Upper lobe of right lung (tissue), 1 donor: ENCODE results near the gene NIN. TPM values are rescaled to one million over a fixed set of nuclear protein-coding genes. Genes with fewer than 3 reads are reported as not detected.

ENCODE experiments used
- ATAC-seq: fragments of 200-7000 bp; cut with Tn5 transposase; one replicate; pipeline ENCODE4 v1.9.1; 2020; ENCODE audit warnings: mild to moderate bottlenecking, moderate library complexity
- DNase-seq: peaks from one replicate; pipeline ENCODE4 v3.0.0-alpha.2; 2020
- H3K27ac ChIP-seq: fragments of 200-600 bp; one replicate; pipeline ENCODE4 v1.8.0; 2022
- H3K27me3 ChIP-seq: fragments of 200-600 bp; one replicate; pipeline ENCODE4 v1.8.0; 2022; ENCODE audit warnings: mild to moderate bottlenecking
- H3K36me3 ChIP-seq: fragments of 200-600 bp; one replicate; pipeline ENCODE4 v1.8.0; 2022
- H3K4me1 ChIP-seq: fragments of 200-600 bp; one replicate; pipeline ENCODE4 v1.8.0; 2022
- H3K4me3 ChIP-seq: fragments of 200-600 bp; one replicate; pipeline ENCODE4 v1.8.0; 2022; ENCODE audit warnings: mild to moderate bottlenecking
- H3K9me3 ChIP-seq: fragments of 200-600 bp; one replicate; pipeline ENCODE4 v1.8.0; 2022
- intact Hi-C: fragments of 100-400 bp; cut with DNase I; formaldehyde crosslinking; loops from one replicate; pipeline ENCODE4 v1.11.0; 2022
- total RNA-seq: library from RNA; stranded (reverse); fragmentation: NEBNext Ultra II Directional; extraction: Animal tissue kit (Norgen Biotek cat#: 25700); gene quantifications from one replicate; pipeline ENCODE4 v1.2.1, GENCODE V29; 2021
- TF ChIP-seq, protein P1 (sequence below): fragments of 200-600 bp; IDR thresholded peaks from one replicate; pipeline ENCODE4 v1.8.0; 2022; ENCODE audit warnings: antibody characterized with exemption
- donor health status: DM: no; HTN: yes; CAD: no; lungs with severe emphysema.

Gene NIN
- total RNA-seq, 1 donor from 2014 or later: 37.5 TPM

DNA sequence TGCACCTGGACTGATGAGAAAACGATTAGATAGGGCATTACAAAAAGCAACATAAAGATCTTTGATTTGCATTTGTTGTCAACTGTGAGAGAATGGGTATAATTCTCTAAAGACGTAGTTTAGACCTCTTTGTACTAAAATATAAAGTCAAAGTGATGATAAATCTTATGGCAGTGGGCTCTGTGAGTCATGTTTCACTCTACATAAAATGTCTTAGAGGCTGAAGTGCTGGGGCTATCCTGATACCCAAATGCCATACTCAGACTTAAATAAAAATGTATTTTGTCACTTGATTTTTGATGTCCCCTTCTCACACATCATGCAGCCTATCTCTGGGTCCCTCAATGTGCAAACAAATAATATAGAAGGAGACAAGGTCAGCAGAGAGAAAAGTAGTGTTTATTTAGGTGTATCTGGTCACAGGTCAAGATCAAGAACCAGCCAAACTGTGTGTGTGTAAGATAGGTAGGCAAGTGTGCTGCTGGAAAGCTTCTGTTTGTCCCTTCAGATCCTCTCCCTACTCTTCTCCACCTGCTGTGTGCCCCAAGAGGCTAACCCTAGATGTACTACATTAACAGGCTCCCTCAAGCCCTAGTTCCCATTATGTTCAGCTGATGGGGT, 7.0 kb upstream of the NIN start:
- no peak for ATAC-seq
- H3K27me3 ChIP-seq: no peaks in the 10 kb centered on the region
- TF ChIP-seq, protein P1, sequence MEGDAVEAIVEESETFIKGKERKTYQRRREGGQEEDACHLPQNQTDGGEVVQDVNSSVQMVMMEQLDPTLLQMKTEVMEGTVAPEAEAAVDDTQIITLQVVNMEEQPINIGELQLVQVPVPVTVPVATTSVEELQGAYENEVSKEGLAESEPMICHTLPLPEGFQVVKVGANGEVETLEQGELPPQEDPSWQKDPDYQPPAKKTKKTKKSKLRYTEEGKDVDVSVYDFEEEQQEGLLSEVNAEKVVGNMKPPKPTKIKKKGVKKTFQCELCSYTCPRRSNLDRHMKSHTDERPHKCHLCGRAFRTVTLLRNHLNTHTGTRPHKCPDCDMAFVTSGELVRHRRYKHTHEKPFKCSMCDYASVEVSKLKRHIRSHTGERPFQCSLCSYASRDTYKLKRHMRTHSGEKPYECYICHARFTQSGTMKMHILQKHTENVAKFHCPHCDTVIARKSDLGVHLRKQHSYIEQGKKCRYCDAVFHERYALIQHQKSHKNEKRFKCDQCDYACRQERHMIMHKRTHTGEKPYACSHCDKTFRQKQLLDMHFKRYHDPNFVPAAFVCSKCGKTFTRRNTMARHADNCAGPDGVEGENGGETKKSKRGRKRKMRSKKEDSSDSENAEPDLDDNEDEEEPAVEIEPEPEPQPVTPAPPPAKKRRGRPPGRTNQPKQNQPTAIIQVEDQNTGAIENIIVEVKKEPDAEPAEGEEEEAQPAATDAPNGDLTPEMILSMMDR: no peak
- no peaks in the 10 kb centered on the region for H3K4me1 ChIP-seq
- DNase-seq: no peak
- H3K36me3 ChIP-seq: no peaks in the 10 kb centered on the region
- intact Hi-C loops: no loop called here
- H3K27ac ChIP-seq: no peak overlapping the region
- H3K9me3 ChIP-seq: no peaks in the 10 kb centered on the region
- H3K4me3 ChIP-seq: no peak overlapping the region

DNA sequence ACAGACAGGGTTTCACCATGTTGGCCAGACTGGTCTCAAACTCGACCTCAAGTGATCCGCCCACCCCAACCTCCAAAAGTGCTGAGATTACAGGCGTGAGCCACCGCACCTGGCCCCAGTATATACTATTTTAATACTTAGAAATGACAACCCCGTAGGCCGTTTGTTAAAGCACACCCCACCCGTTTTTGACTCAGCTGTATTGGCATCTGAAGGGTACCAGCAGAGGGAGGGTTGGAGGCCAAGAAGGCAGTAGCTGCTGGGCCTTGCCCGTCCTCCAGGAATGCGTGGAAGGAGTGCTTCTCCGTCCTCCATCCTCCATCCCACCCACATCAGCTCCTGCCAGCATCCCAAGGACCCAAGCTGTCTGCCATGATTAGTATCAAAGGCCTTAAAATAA, 6.3 kb upstream of the NIN start:
- no peak overlapping the region for H3K4me3 ChIP-seq
- intact Hi-C loops: no loop called here
- no peaks in the 10 kb centered on the region for H3K36me3 ChIP-seq
- no peaks in the 10 kb centered on the region for H3K27me3 ChIP-seq
- no peaks in the 10 kb centered on the region for H3K4me1 ChIP-seq
- no peak for DNase-seq
- no peaks in the 10 kb centered on the region for H3K9me3 ChIP-seq
- no peak for ATAC-seq
- no peak overlapping the region for H3K27ac ChIP-seq
- TF ChIP-seq, protein P1: no peak

DNA sequence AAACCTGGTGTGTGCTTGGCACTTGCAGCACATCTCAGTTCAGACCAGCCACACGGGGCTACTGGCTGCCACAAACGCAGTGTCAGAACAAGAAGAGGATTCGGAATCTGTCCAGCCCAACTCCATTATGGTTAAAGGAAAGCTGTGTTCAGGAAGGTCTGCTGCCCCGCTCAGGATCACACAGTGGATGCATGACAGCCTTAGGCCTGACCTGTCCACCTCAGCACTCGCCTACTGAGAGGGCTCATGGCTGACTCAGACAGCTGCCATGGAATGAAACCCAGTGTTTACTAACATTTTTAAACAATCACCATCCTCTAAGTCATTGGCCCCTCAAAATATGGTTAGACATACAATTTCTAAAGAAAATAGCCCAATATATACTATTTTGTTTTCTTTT, 5.6 kb upstream of the NIN start:
- Histone ChIP-seq H3K9me3 (no peaks in the 10 kb centered on the region), H3K4me1 (peaks cover 4% of the 10 kb centered on the region), H3K27ac (no peak overlapping the region), H3K4me3 (no peak overlapping the region), H3K27me3 (no peaks in the 10 kb centered on the region), H3K36me3 (no peaks in the 10 kb centered on the region)
- intact Hi-C loops: no loop called here
- TF ChIP-seq, protein P1: no peak
- no peak for DNase-seq
- ATAC-seq: no peak

DNA sequence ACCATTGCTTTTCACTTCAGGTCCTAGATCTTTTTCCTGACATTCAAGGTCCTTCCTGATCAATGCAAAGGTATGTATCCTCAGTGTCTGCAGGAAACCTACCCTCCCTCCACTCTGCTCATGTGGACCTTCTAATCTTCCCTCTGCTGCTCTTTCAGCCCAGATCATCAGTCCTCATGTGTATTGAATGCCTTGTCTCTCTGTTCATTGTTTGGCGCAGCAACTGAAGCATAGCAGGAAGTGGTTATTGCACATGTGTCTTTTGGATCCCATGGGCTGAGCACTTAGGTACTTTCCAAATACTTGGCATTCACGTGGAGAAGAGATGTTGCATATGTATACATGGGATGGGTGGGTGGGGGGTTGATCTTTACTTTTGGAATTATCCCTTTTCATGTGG, 4.3 kb upstream of the NIN start:
- TF ChIP-seq, protein P1: no peak
- no peaks in the 10 kb centered on the region for H3K9me3 ChIP-seq
- no peak overlapping the region for H3K4me3 ChIP-seq
- no peak for DNase-seq
- H3K36me3 ChIP-seq: no peaks in the 10 kb centered on the region
- intact Hi-C loops: no loop called here
- peaks cover 4% of the 10 kb centered on the region for H3K4me1 ChIP-seq
- H3K27ac ChIP-seq: no peak overlapping the region
- H3K27me3 ChIP-seq: no peaks in the 10 kb centered on the region
- no peak for ATAC-seq

DNA sequence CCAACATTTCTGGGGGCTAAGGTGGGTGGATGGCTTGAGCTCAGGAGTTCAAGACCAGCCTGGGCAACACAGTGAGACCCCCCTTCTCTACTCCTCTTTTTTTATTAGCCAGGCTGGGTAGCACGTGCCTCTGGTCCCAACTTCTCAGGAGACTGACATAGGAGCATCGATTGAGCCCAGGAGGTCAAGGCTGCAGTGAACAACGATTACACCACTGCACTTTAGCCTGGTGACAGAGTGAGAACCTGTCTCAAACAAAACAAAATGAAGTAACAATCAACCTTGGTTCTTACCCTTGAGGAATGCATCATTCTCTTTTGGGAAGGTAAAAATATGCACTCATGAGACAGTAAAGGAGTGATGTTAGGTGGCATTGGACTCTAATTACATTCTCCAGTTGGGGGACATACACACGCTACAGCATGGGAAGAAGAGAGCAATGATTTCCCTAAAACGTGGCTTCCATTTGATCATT, 3.9 kb upstream of the NIN start:
- TF ChIP-seq, protein P1: no peak
- Histone ChIP-seq H3K27ac (no peak overlapping the region), H3K9me3 (no peaks in the 10 kb centered on the region), H3K4me1 (peaks cover 5% of the 10 kb centered on the region), H3K27me3 (no peaks in the 10 kb centered on the region), H3K36me3 (no peaks in the 10 kb centered on the region), H3K4me3 (no peak overlapping the region)
- no peak for DNase-seq
- intact Hi-C loops: no loop called here
- no peak for ATAC-seq
